BLaER1 (cell line): Measurements from ENCODE around the gene SLC25A11.

ENCODE experiments used
- H3K27ac ChIP-seq: shearing (Covaris generic); formaldehyde crosslinking; 2 replicates; pipeline ENCODE4 v1.8.1; 2022
- H3K27me3 ChIP-seq: shearing (Covaris generic); formaldehyde crosslinking; 2 replicates; pipeline ENCODE4 v1.8.1; 2022
- H3K36me3 ChIP-seq: shearing (Covaris generic); formaldehyde crosslinking; 2 replicates; pipeline ENCODE4 v1.8.1; 2022
- H3K4me1 ChIP-seq: shearing (Covaris generic); formaldehyde crosslinking; 2 replicates; pipeline ENCODE4 v1.8.1; 2022
- H3K4me2 ChIP-seq: shearing (Covaris generic); formaldehyde crosslinking; 2 replicates; pipeline ENCODE4 v1.8.1; 2022
- H3K4me3 ChIP-seq: shearing (Covaris generic); formaldehyde crosslinking; 2 replicates; pipeline ENCODE4 v1.8.1; 2022
- H3K9ac ChIP-seq: shearing (Covaris generic); formaldehyde crosslinking; 2 replicates; pipeline ENCODE4 v1.8.1; 2022
- H3K9me3 ChIP-seq: shearing (Covaris generic); formaldehyde crosslinking; 2 replicates; pipeline ENCODE4 v1.8.1; 2022
- H4K20me1 ChIP-seq: shearing (Covaris generic); formaldehyde crosslinking; 2 replicates; pipeline ENCODE4 v1.8.1; 2022
- Cebpa-rat ChIP-seq: shearing (Covaris generic); IDR thresholded peaks from 2 replicates; pipeline ENCODE4 v1.8.1; 2022

SLC25A11 gene

GRCh38 chr17:4950746-4951204, 10.9 kb upstream of the SLC25A11 start, which contains the start of gene ENO3:
Gene ENO3 (plus strand): TSS chr17:4951119. CDS start chr17:4951830, 711 bp downstream.
- Histone ChIP-seq H3K27me3 (no peaks in the 10 kb centered on the region), H3K4me2 (peak within 1 kb of the TSS; percentile 98), H3K36me3 (peaks cover 18% of the 10 kb centered on the region), H3K9me3 (no peaks in the 10 kb centered on the region), H3K4me1 (peaks cover 52% of the 10 kb centered on the region), H4K20me1 (peaks cover 25% of the 10 kb centered on the region), H3K27ac (peak within 1 kb of the TSS; percentile 99), H3K4me3 (peak within 1 kb of the TSS; percentile 100), H3K9ac (peak within 1 kb of the TSS; percentile 91)
- TF ChIP-seq Cebpa-rat, result no peak

DNA sequence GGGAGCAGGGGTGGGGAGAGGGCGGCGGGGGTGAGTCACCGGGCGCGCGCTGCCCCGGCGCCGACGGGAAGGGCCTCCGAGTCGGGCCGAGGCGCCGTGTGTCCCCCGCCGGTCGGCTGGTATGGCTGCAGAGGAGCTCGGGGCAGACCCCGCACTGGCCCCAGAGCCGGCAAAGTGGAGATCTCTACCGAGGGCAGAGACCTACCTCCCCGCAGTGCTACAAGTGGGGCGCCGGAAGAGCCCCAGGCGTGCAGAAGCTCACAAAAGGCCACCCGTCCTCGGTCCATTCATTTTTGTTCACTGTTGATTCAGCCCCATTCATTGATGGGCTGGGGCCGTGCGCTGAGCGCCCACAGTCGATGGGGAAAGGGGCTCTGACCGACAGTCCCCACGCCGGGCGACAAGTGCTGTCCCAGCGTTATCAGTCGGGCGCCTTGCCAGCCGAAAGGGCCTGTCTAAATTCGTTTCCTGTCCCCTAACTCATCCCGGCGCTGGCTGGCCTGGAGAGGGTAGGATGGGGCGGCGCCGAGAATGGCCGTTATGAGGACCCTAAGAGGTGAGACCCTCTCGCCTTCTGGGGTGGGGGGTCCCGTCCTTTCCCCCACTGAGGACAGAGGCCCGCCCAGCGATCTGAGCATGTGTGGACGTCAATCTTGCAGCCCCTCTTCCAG, 10.4 kb upstream of the SLC25A11 start:
- H3K27ac ChIP-seq, result peak overlapping the region; percentile 99
- TF ChIP-seq Cebpa-rat, result no peak

GRCh38 chr17:4949321-4950074, 9.7 kb upstream of the SLC25A11 start:
- Histone ChIP-seq H3K4me1 (peaks cover 65% of the 10 kb centered on the region), H3K4me3 (peak overlapping the region; percentile 100), H3K36me3 (peaks cover 23% of the 10 kb centered on the region), H3K9ac (peak overlapping the region; percentile 91), H3K9me3 (no peaks in the 10 kb centered on the region), H3K27ac (peak overlapping the region; percentile 99), H3K27me3 (no peaks in the 10 kb centered on the region), H3K4me2 (peak overlapping the region; percentile 98), H4K20me1 (peaks cover 38% of the 10 kb centered on the region)
- no peak for TF ChIP-seq Cebpa-rat

More for the DNA sequence above, 10.4 kb upstream of the SLC25A11 start:
- H4K20me1 ChIP-seq, result peaks cover 31% of the 10 kb centered on the region
- H3K9ac ChIP-seq, result peak overlapping the region; percentile 91
- H3K36me3 ChIP-seq, result peaks cover 20% of the 10 kb centered on the region
- peak overlapping the region; percentile 100 for H3K4me3 ChIP-seq
- H3K27me3 ChIP-seq, result no peaks in the 10 kb centered on the region
- H3K4me2 ChIP-seq, result peak overlapping the region; percentile 98
- peaks cover 58% of the 10 kb centered on the region for H3K4me1 ChIP-seq
- H3K9me3 ChIP-seq, result no peaks in the 10 kb centered on the region

- Histone ChIP-seq H3K4me3 (peak overlapping the region; percentile 100), H3K4me1 (peaks cover 69% of the 10 kb centered on the region)
Measured at GRCh38 chr17:4948931-4949320, 9.1 kb upstream of the SLC25A11 start.

DNA sequence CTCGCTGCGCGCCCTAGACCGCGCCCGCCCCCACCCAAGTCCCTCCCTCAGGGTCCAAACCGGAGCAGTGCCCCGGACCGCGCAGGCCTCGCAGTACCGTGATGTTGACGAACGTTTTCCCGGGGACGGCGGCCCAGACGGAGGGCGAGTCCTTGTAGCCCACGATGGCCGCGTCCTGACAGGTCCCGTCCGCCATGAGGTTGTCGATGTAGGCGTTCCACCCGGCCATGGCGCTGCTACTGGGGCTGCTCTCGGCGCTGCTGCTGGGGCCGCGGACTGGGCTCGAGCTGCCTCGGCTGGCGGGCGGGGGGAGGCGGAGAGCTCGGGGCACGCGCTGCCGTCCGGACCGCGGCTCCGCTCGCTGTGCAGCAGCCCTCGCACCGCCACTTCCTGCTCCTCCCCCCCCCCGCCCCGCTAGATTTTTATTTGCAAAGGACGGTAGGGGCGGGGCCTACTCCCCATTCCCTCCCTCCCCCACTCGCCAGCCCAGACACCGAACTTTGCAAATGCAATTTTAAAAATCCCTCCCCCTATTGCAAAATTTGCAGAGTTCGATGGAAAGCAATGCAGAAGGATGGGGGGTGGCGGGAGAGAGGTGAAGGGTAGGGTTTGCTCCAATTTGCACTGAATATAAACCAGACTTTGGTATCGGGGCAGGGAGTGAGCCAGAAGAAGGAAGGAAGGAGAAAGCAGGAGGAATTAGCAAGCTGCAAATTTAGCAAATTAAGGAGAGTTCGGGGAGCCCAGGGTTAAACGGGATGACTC, 8.5 kb upstream of the SLC25A11 start, which contains the start of gene PFN1:
Gene PFN1, minus strand, starts transcription at position 365 of the 765 bp plus-strand sequence. Its CDS starts 136 bp downstream, at position 229.
- peak within 1 kb of the TSS; percentile 99 for H3K9ac ChIP-seq
- H3K27ac ChIP-seq, result peak within 1 kb of the TSS; percentile 99
- H3K27me3 ChIP-seq, result no peaks in the 10 kb centered on the region
- H3K36me3 ChIP-seq, result peaks cover 35% of the 10 kb centered on the region
- peak within 1 kb of the TSS; percentile 100 for H3K4me3 ChIP-seq
- peaks cover 69% of the 10 kb centered on the region for H3K4me1 ChIP-seq
- H4K20me1 ChIP-seq, result peaks cover 50% of the 10 kb centered on the region
- peak; percentile 80 for TF ChIP-seq Cebpa-rat
- no peaks in the 10 kb centered on the region for H3K9me3 ChIP-seq
- H3K4me2 ChIP-seq, result peak within 1 kb of the TSS; percentile 99

More at GRCh38 chr17:4948931-4949320, 9.1 kb upstream of the SLC25A11 start:
- H3K27me3 ChIP-seq, result no peaks in the 10 kb centered on the region
- 0 out of 2 replicates have a peak, but pooled peaks have one; percentile 3 for TF ChIP-seq Cebpa-rat
- H3K27ac ChIP-seq, result peak overlapping the region; percentile 99
- peak overlapping the region; percentile 98 for H3K4me2 ChIP-seq
- peaks cover 44% of the 10 kb centered on the region for H4K20me1 ChIP-seq
- H3K9me3 ChIP-seq, result no peaks in the 10 kb centered on the region
- H3K9ac ChIP-seq, result peak overlapping the region; percentile 91
- peaks cover 29% of the 10 kb centered on the region for H3K36me3 ChIP-seq

DNA sequence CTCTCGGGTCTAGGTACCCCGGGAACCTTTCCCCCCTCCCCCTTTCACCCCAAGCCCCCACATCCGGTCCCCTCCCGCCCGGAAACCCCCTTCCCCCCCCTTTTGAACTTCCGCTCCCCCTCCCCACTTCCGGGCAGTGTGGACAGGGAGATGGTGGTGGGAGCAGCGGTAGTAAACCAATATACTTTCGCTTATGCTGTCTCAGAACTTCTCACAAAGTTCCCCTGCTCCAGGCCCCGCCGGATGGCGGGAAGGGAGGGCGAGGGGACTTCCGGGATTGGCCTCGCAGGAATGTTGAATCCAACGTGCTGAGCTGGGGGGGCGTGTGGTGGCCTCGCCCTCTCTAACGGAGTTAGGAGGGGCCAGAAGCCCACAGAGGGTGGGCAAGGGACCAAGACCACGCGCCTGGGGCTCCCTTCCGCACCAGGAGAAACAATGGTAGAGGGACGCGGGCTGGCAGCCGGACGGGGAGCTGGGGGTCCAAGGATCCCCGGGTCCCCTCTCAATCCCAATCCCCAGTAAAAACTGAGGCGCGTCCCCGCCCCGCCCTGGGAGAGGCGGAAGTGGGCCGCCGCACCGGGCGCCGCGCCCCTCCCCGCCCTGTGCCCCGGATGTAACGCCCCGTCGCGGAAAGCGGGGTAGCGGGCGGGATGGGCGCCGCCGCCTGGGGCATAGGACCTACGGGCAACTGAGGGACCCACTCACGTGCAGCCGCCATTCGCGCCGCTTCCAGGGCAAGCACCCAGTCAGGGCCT, 7.7 kb upstream of the SLC25A11 start:
- H3K9me3 ChIP-seq, result no peaks in the 10 kb centered on the region
- H3K4me2 ChIP-seq, result peak overlapping the region; percentile 99
- H3K4me1 ChIP-seq, result peaks cover 69% of the 10 kb centered on the region
- TF ChIP-seq Cebpa-rat, result no peak
- peak overlapping the region; percentile 100 for H3K4me3 ChIP-seq
- peaks cover 42% of the 10 kb centered on the region for H3K36me3 ChIP-seq
- H3K9ac ChIP-seq, result peak overlapping the region; percentile 99
- no peaks in the 10 kb centered on the region for H3K27me3 ChIP-seq
- peak overlapping the region; percentile 99 for H3K27ac ChIP-seq
- H4K20me1 ChIP-seq, result peaks cover 57% of the 10 kb centered on the region

GRCh38 chr17:4947010-4947410, 7.2 kb upstream of the SLC25A11 start:
- Histone ChIP-seq H3K27me3 (no peaks in the 10 kb centered on the region), H4K20me1 (peaks cover 63% of the 10 kb centered on the region), H3K27ac (peak overlapping the region; percentile 99; the same call in 1 of the 2 replicates), H3K4me3 (peak overlapping the region; percentile 100), H3K36me3 (peaks cover 48% of the 10 kb centered on the region), H3K9ac (peak overlapping the region; percentile 99), H3K4me2 (peak overlapping the region; percentile 99), H3K9me3 (no peaks in the 10 kb centered on the region), H3K4me1 (peaks cover 69% of the 10 kb centered on the region)
- no peak for TF ChIP-seq Cebpa-rat

- Histone ChIP-seq H3K4me3 (peak overlapping the region; percentile 100), H3K36me3 (peaks cover 52% of the 10 kb centered on the region), H3K27me3 (no peaks in the 10 kb centered on the region), H3K27ac (peak overlapping the region; percentile 99; the same call in 1 of the 2 replicates), H3K4me1 (peaks cover 69% of the 10 kb centered on the region), H3K4me2 (peak overlapping the region; percentile 99), H3K9ac (peak overlapping the region; percentile 99), H4K20me1 (peaks cover 69% of the 10 kb centered on the region), H3K9me3 (no peaks in the 10 kb centered on the region)
- no peak for TF ChIP-seq Cebpa-rat
Measured at GRCh38 chr17:4946312-4946976, 6.6 kb upstream of the SLC25A11 start.
